GM18907 (cell line): ENCODE measurements around the gene SLC1A5.
"Not testable (repeated sequence)": the region's sequence is repeated elsewhere in the genome, so short reads cannot be mapped to it uniquely, and the experiment has no call there.

Source experiments
- ATAC-seq: cut with Tn5 transposase; IDR thresholded peaks from one replicate; pipeline ENCODE4 v1.9.1; 2021; ENCODE audit warnings: mild to moderate bottlenecking, moderate library complexity; ENCODE audit not compliant: unreplicated experiment

SLC1A5 gene

DNA sequence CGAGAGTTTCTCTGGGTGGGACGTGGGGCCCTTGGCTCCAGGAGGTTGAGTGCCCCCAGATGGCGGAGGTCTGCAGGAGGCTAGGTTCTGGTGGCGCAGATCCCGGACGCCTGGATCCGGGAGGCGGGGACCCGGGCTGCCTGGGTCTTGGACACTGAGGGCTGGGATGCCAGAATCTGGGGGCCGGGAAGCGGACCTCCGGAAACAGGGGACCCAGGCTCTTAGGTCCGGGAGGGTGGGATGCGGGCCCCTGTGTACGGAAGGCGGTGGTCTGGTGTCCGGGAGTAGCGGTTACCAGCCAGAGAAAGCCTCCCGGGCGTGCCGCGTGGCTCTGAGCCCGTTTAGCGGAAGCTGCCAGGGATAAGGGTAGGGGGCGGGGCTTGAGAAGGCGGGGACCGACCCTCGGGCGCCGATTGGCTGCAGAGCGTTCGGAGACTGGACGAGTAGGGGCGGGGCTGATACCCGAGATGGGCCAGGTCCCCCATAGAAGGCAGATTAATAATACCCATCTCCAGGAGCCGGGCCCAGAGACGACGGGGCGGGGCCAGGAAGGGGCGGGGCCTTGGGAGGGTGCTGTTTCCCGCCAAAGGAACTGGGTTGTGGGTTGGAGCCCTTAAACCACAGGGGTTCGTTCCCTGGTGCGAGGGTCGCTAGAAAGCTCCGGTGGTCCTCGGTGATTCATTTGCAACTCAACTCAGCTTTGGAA is at the start of gene SLC1A5:
Gene SLC1A5 (minus strand): TSS at position 333 of the 706 bp plus-strand sequence. CDS start 629 bp downstream, outside the sequence.
- peak; percentile 66 for ATAC-seq

DNA sequence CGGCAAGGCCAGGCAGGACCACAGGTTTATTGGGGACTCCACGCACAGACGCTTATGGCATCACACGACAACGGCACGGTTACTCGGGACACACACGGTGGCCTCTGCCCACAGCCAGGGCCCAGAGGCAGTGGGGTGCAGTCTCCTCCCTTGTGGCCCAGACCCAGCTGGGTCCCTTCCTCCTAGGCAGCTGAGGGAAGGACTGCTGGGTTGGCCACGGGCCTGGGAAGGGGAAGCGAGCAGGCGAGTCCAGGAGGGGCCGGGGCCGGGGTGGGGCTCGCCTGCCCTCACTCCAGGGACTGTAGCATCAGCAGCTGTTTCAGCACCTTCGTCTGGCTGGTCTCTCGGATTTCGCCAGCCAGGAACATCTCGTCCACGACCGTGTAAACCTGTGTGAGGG is 49.8 kb upstream of the SLC1A5 start:
- ATAC-seq: no peak

DNA sequence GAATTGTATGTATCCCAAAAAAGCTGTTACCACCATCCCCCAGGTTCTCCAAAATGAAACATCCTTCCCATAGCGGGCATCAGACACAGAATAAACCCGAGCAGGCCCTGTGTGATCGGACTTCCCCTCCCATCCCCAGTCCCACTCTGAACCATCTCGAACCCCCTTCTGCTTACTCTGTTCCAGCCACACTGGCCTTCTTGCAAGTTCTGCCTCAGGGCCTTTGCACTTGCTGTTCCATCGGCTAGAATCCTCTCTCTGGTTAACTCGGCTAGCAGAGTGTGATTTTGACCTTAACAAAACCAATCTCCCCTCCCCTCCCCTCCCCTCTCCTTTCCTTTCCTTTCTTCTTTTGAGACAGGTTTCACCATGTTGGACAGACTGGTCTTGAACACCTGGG is 46.6 kb upstream of the SLC1A5 start:
- ATAC-seq: no peak

DNA sequence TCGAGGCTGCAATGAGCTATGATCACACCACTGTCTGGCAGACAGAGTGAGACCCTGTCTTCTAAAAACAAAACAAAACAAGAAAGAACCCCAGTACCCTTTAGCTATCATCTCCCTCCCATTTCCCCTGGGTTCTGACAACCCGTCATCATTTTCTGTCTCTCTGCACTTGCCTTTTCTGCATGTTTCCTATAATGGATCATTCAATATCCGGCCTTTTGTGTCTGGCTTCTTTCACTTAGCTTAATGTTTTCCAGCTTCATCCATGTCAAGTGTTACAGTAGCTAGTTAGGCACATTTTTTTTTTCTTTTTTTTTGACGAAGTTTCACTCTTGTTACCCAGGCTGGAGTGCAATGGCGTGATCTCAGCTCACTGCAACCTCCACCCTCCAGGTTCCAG is 45.7 kb upstream of the SLC1A5 start:
- ATAC-seq: no peak

DNA sequence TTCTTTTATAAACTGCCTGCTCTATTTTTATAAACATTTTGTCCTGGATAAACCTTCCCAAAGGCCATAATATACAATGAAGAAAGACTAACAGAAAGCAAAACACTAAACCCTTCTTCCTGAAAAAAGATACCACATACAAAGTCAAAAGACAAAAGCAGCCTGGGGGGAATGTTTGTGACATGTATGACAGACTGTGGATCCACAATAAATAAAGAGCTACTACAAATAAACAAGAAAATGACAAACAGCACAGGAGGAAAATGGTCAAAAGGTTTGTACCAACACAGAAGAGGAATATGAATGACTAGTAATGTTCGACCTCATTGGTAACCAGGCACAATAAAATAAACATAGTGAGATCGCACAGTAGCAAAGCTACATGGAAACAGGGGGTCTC is 42.5 kb upstream of the SLC1A5 start:
- no peak for ATAC-seq

DNA sequence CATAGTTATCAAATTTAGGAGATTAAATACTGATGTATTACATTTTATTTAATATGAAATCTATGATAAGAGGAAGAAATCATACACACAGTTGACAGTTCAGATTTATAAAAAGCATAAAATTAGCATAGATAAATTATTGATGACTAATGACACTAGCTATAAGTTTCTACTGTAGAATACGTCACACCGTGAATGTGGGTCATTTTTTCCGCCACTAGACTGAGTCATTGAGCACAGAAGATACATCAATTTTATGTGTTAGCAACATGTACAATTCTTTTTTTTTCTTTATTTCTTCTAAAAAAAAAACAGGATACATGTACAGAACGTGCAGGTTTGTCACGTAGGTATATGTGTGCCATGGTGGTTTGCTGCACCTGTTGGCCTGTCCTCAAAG is 40.1 kb upstream of the SLC1A5 start:
- ATAC-seq: no peak

DNA sequence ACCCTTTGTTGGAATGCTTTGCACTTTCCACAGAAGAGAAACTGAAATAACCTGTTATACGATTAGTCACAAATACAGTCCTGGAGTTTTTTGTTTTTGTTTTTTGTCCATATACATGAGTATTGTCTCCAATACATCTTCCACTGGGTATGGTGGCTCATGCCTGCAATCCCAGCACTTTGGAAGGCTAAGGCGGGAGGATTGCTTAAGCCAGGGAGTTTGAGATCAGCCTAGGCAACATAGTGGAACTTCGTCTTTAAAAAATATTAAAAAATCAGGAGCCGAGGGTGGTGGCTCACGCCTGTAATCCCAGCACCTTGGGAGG is 37.3 kb upstream of the SLC1A5 start:
- no peak for ATAC-seq

DNA sequence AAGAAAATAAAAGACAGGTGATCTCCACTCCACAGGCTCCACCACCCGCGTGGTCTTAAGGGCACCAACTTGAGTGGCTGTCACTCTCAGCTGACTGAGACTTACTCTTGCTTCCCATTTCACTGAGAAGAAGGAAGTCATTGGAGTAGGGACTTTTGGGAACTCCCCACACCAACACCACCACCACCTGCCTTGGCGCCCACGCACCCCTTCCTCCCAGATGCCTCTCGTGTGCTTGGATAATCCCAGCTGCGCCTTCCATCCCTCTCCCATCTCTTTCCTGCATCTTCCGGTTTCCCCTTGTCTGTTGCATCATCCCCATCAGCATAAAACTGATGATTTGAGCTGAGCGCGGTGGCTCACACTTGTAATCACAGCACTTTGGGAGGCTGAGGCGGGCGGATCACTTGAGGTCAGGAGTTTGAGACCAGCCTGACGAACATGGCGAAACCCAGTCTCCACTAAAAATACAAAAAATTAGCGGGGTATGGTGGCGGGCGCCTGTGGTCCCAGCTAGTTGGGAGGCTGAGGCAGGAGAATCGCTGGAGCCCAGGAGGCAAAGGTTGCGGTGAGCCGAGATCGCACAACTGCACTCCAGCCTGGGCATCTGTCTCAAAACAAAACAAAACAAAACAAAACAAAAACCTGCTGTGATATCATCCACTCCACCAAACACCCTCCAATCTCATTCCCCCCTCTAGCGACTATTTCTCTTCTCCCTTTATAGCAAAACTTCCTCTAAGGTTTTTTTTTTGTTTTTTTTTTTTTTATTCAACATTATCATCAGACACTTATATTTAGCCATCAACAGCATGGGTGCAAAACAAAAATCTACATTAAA is 36.7 kb upstream of the SLC1A5 start:
- no peak for ATAC-seq

DNA sequence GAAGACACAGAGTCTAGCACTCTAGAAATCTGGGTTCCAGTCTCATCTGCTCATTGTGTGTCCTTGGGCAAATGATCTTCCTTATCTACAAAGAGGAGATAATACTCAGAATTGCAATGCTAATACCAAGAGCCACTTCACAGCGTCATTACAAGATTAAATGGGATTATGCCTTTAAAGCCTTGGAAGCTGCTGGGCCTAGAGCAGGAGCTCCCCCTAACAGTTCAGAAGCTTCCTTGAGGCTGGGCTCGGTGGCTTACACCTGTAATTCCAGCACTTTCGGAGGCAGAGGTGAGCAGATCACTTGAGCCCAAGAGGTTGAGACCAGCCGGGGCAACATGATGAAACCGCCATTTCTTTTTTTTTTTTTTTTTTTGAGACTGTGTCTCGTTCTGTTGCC is 34.7 kb upstream of the SLC1A5 start:
- no peak for ATAC-seq

DNA sequence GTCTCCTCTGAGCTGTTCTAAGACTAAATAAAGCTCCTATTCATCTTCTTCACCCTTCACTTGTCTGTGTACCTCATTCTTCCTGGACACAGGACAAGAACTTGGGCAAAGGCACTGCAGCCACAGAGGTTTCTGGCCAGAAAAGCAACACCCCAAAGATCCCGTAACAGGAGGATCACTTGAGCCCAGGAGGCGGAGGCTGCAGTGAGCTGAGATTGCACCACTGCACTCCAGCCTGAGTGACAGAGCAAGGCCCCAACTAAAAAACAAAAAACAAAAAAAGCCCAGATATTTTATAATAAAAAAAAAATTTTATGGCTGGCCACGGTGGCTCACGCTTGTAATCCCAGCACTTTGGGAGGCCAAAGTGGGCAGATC is 34.0 kb upstream of the SLC1A5 start:
- not testable (repeated sequence) for ATAC-seq

DNA sequence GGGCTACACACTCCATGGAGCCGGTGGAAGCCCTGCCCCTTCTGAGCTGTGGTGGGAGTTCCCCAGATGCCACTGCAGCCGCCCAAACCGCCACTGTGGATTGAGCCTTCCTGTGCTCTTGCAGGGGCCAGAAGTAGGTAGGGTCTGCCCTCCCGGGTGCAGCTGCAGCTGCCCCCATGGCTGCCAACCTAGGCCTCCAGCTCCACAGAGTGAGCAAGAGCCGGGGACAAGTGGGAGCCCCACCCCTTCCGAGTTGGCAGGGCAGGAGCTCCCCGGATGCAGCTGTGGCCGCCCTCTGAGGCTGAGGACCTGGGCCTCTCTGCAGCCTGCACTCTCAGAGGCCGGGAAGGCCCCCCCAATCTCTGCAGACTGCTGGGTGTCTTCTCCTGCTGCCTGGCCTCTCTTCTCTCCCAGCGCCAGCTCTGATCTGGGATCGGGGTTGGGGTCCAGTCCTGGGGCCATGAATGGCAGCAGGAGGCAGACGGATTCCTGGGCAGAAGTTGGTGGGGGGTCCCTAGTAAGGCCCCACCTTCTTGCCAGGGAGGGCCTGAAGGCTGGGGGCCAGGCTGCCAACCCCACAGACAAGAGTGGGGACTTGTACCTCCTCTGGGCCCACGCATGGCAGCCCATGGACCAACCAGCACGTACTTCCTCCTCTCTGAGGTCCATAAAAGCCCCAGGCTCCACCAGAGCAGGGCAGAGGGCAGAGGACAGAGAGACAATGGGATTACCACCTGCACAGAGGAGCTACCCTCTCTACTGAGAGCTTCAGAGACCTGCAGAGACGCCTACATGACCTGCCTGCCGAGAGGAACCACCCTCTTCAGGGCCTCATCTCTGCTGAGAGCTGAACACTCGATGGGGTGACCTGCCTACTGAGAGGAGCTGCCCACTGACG is 33.4 kb upstream of the SLC1A5 start:
- ATAC-seq: no peak

DNA sequence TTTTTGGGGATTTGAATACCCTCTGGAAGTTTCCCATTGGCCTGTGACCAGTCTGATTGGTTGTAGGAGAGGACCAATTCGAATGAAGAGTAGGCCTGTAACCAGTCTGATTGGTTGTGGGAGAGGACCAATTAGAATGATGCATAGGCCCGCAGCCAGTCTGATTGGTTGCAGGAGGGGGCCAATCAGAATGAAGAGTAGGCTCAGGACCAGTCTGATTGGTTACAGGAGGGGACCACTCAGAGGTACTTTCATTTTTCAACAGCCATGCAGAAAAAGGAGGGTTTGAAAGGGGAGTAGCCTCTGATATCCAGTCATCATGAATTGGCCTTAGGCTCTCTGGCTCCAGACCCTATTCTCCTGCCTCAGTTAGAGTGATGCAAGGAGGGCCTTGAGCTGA is 30.4 kb upstream of the SLC1A5 start:
- ATAC-seq: no peak

DNA sequence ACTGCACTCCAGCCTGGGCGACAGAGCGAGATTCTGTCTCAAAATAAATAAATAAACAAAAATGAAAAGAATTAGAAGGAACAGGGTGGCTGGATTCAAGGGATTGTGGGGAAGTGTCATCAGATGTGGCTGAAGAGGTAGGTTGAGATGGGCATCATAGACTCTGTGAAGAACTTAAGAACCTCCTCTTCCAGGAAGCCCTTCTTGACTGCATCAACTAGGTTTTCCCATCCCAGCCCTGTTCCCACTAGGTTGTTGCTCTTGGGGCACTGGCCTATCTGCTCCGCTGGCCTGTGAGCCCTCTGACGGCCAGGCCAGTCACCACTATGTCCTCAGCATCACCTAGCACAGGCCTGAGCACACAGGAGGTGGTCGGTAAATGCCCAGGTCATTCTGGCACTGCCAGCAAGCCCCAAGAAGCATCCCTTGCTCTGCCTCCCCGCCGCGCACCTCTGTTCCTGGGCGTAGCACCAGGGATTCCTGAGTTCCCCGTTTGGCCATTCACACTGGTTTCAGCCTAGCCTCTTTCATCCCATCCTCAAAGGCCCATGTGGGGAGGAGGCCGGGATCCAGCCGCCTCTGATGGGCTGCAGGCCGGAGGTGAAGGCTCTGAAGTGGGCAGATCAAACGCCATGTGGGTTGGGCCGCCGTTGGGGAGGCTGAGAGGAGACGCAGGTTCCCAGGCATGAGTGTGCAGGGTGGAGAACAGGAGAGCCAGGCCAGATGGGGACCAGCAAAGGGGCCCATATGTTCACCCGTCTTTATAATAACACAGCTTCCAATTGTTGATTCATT is 27.6 kb upstream of the SLC1A5 start:
- ATAC-seq: no peak

DNA sequence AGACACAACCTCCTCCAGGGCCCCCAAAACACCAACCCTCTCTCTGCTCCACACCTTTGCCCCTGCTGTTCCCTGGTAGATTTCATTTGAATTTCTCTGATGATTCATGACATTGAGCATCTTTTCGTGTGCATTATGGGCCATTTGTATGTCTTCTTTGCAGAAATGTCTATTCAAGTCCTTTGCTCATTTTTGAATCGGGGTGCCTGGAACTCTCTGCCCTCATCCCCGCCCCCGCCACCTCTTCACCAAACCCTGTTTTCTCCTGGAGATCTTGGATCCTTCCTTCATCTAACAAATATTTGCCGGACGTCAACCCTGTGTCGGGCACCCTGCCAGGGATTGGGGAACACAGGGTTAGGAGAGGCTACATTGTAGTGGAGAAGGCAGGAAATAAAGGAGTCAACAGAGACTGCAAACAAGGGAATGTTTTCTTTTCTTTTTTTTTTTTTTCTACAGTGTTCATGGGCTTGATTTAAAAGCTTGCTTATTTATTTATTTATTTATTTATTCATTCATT is 25.5 kb upstream of the SLC1A5 start:
- ATAC-seq: no peak

DNA sequence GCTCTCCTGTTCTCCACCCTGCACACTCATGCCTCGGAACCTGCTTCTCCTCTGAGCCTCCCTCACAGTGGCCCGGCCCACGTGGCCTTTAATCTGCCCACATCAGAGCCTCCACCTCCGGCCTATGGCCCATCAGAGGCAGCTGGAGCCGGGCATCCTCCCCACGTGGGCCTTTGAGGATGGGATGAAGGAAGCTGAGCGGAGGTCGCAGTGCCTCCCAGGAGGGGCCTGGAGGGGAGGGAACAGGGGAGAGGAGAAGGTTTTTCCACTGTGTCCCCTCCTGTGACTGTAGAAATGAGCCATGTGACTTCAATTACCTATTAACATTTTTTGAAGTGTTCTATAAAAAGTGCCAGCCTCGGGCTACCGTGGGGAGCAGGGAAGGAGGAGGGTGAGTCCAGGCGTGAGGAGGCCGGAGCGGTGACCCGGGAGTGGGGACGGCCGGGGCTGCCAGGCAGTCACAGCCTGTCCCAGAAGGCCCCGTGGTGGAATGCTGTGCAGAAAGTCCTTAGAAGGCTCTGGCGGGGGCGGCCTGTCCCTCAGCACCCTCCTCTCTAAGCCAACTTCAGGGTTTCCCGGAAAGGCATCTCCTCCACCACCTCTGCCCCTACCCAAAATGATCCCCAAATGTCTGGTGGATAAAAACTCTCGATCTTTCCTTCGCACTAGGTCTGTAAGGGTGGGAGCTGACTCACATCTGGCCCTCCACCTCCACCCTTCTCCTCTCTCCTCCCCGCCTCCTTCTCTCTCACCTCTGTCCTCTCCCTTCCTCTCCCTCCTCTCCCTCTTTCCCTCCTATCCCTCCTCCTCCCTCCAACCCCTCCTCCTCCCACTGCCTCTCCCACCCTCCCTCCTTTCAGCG is 24.8 kb upstream of the SLC1A5 start:
- no peak for ATAC-seq

DNA sequence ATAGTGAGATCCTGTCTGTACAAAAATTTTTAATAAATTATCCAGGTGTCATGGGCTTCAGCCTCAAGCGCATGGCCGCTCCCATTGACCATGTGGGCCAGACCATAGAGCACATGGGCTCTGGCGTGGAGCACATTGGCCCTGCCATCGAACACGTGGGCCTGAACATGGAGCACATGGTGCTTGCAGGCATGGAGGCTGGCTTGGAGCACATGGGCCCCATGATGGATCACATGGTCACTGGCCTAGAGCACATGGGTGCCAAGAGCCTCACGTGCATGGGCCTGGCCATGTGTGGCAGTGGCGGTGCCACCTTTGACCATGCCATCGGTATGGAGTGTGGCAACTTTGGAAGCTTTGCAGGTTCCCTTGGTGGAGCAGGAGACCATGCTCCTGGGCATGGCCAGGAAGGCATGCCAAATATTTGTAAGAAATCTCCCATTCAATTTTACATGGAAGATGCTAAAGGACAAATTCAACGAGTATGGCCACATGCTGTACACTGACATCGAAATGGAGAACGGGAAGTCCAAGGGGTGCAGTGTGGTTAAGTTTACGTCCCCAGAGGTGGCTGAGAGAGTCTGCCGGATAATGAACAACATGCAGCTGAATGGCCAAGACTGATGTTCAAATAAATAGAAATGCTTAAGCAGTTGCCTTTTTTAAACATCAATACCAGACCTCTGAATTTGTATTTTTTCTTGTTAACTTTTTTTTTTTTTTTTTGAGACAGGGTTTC is 21.3 kb upstream of the SLC1A5 start:
- ATAC-seq: no peak

DNA sequence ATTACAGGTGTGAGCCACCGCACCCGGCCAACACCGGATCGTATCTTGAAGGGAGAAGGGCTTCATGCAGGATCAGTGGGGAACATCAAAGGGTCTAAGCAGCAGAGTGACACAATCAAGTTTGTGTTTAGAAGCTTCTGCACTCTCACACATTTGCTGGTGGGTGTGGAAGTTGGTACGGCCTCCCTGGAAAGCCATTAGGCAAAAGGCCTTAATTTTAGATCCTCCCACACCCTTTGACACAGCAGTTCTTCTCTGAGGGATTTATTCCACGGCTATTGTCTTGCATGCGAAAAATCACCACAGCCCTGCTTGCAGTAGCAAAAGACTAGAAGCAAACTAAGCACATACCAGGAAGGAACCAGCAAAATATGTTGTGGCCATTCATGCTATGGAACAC is 18.3 kb upstream of the SLC1A5 start:
- ATAC-seq: no peak

DNA sequence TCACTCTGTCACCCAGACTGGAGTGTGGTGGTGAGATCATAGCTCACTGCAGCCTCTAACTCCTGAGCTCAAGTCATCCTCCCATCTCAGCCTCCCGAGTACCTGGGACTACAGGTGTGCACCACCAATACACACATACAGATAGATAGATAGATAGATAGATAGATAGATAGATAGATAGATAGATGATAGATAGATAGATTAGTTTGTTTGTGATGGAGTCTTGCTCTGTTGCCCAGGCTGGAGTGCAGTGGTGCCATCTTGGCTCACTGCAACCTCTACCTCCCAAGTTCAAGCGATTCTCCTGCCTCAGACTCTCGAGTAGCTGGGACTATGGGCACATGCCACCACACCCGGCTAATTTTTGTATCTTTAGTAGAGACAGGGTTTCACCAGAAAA is 16.0 kb upstream of the SLC1A5 start:
- ATAC-seq: not testable (repeated sequence)

DNA sequence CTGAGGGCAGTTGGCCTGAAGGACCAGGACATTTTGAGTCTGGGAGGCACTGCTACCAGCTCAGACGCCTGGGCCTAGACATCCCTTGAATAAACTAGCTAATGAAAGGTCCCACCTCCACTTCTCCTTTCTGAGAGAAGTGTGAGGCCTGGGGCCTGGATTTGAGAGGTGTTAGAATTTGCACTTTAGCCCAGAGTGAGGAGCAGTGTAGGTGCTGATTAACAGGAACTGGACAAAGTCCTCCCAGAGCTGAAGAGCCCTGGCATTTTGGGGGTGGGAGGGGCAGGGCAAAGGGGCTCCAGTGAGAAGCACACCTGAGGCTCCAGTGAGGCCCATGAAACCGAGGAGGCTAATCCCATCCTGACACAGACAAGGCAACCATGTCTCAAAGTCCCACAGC is 15.2 kb upstream of the SLC1A5 start:
- no peak for ATAC-seq
